ENCODE results near the gene TOB1.

- no peak for TF ChIP-seq CTCF (IDR thresholded peaks at IDR 0.05)
- TF ChIP-seq POLR2A (IDR thresholded peaks at IDR 0.05) = no peak
Observed at GRCh38 chr17:50853015-50853615, 13.0 kb downstream of the TOB1 start.
